ENCODE data around the gene BIRC3.
"Not testable (repeated sequence)": the region's sequence is repeated elsewhere in the genome, so short reads cannot be mapped to it uniquely, and the experiment has no call there.

Gene BIRC3

GRCh38 chr11:102364991-102365390 lies 47.7 kb downstream of the BIRC3 start:
- Histone ChIP-seq H3K4me3 (ENCODE audit: low read length) (no peak overlapping the region), H3K4me2 (ENCODE audit: low read length) (no peak overlapping the region), H2AFZ (ENCODE audit: low read depth, low read length) (no peak overlapping the region), H3K9me3 (ENCODE audit: insufficient read depth, low read length) (no peaks in the 10 kb centered on the region), H3K9ac (ENCODE audit: low read length) (no peak overlapping the region), H3K27me3 (ENCODE audit: low read depth, low read length) (no peaks in the 10 kb centered on the region), H3K36me3 (replicated peaks; ENCODE audit: low read depth, low read length) (peaks cover 11% of the 10 kb centered on the region), H3K4me1 (ENCODE audit: low read length) (peaks cover 19% of the 10 kb centered on the region), H3K79me2 (ENCODE audit: low read length) (no peaks in the 10 kb centered on the region), H3K27ac (ENCODE audit: low read length) (no peak overlapping the region), H4K20me1 (ENCODE audit: insufficient read depth, low read length) (peaks cover 8% of the 10 kb centered on the region; the same call in 1 of the 2 replicates)
- TF ChIP-seq EZH2phosphoT487 (IDR thresholded peaks at IDR 0.05; ENCODE audit: low read depth) (no peak), CTCF (IDR thresholded peaks at IDR 0.05; ENCODE audit: low read depth, low read length) (no peak)

GRCh38 chr11:102367364-102367763 lies 50.1 kb downstream of the BIRC3 start:
- no peaks in the 10 kb centered on the region for H3K27me3 ChIP-seq (ENCODE audit: low read depth, low read length)
- peak; percentile 39; the same call in 1 of the 2 replicates for TF ChIP-seq CTCF (IDR thresholded peaks at IDR 0.05; ENCODE audit: low read depth, low read length)
- no peak for TF ChIP-seq EZH2phosphoT487 (IDR thresholded peaks at IDR 0.05; ENCODE audit: low read depth)

GRCh38 chr11:102368472-102368871 lies 51.2 kb downstream of the BIRC3 start:
- no peak overlapping the region for H3K4me3 ChIP-seq (ENCODE audit: low read length)
- H3K79me2 ChIP-seq (ENCODE audit: low read length): no peaks in the 10 kb centered on the region

More at GRCh38 chr11:102367364-102367763, 50.1 kb downstream of the BIRC3 start:
- H3K4me2 ChIP-seq (ENCODE audit: low read length): no peak overlapping the region
- H3K36me3 ChIP-seq (replicated peaks; ENCODE audit: low read depth, low read length): peaks cover 4% of the 10 kb centered on the region
- H3K4me1 ChIP-seq (ENCODE audit: low read length): peaks cover 19% of the 10 kb centered on the region
- no peak overlapping the region for H2AFZ ChIP-seq (ENCODE audit: low read depth, low read length)
- H3K79me2 ChIP-seq (ENCODE audit: low read length): no peaks in the 10 kb centered on the region
- no peaks in the 10 kb centered on the region for H3K9me3 ChIP-seq (ENCODE audit: insufficient read depth, low read length)
- H3K4me3 ChIP-seq (ENCODE audit: low read length): no peak overlapping the region
- 0 out of 2 replicates have a peak overlapping the region, but pooled peaks have one; percentile 8 for H3K27ac ChIP-seq (ENCODE audit: low read length)
- peaks cover 8% of the 10 kb centered on the region; the same call in 1 of the 2 replicates for H4K20me1 ChIP-seq (ENCODE audit: insufficient read depth, low read length)
- H3K9ac ChIP-seq (ENCODE audit: low read length): no peak overlapping the region

GRCh38 chr11:102374633-102375424 lies 57.5 kb downstream of the BIRC3 start:
- H3K27ac ChIP-seq (ENCODE audit: low read length); H4K20me1 ChIP-seq (ENCODE audit: insufficient read depth, low read length); H3K4me1 ChIP-seq (ENCODE audit: low read length); H3K79me2 ChIP-seq (ENCODE audit: low read length); H3K4me3 ChIP-seq (ENCODE audit: low read length); H3K4me2 ChIP-seq (ENCODE audit: low read length); H3K27me3 ChIP-seq (ENCODE audit: low read depth, low read length); H3K9ac ChIP-seq (ENCODE audit: low read length); H2AFZ ChIP-seq (ENCODE audit: low read depth, low read length); H3K9me3 ChIP-seq (ENCODE audit: insufficient read depth, low read length): not testable (repeated sequence)
- peaks cover 10% of the 10 kb centered on the region for H3K36me3 ChIP-seq (replicated peaks; ENCODE audit: low read depth, low read length)

More at GRCh38 chr11:102368472-102368871, 51.2 kb downstream of the BIRC3 start:
- Histone ChIP-seq H3K4me2 (ENCODE audit: low read length) (0 out of 2 replicates have a peak overlapping the region, but pooled peaks have one; percentile 12), H3K27ac (ENCODE audit: low read length) (peak overlapping the region; percentile 55), H3K9me3 (ENCODE audit: insufficient read depth, low read length) (no peaks in the 10 kb centered on the region), H3K27me3 (ENCODE audit: low read depth, low read length) (no peaks in the 10 kb centered on the region), H3K9ac (ENCODE audit: low read length) (no peak overlapping the region), H4K20me1 (ENCODE audit: insufficient read depth, low read length) (peaks cover 8% of the 10 kb centered on the region; the same call in 1 of the 2 replicates), H3K36me3 (replicated peaks; ENCODE audit: low read depth, low read length) (peaks cover under 1% of the 10 kb centered on the region), H3K4me1 (ENCODE audit: low read length) (peaks cover 19% of the 10 kb centered on the region), H2AFZ (ENCODE audit: low read depth, low read length) (no peak overlapping the region)
- no peak for TF ChIP-seq EZH2phosphoT487 (IDR thresholded peaks at IDR 0.05; ENCODE audit: low read depth)
- TF ChIP-seq CTCF (IDR thresholded peaks at IDR 0.05; ENCODE audit: low read depth, low read length): no peak
